Fibroblast of skin of left biceps (primary cell): ENCODE data around the gene CLCN5.

ENCODE experiments used
- DNase-seq, 2 experiments: peaks; one replicate each; pipeline ENCODE4 v3.0.0-alpha.2; 2013; ENCODE audit warnings: low read depth in 2 of 2

The CLCN5 gene

GRCh38 chrX:49934148-49934547 lies 11.8 kb downstream of the CLCN5 start:
- DNase-seq, result no peak

- no peak for DNase-seq
Observed at GRCh38 chrX:49934729-49935128, 12.3 kb downstream of the CLCN5 start.

- DNase-seq, result no peak
Observed at GRCh38 chrX:49947781-49948180, 25.4 kb downstream of the CLCN5 start.

- no peak for DNase-seq
Observed at GRCh38 chrX:49949961-49950360, 27.6 kb downstream of the CLCN5 start.

- DNase-seq, result no peak
Observed at GRCh38 chrX:49951524-49952193, 29.3 kb downstream of the CLCN5 start.

- no peak for DNase-seq
Observed at GRCh38 chrX:49956313-49956712, 33.9 kb downstream of the CLCN5 start.

- DNase-seq, result no peak
Observed at GRCh38 chrX:49958727-49959485, 36.5 kb downstream of the CLCN5 start.

- DNase-seq, result no peak
Observed at GRCh38 chrX:49959602-49960001, 37.2 kb downstream of the CLCN5 start.

GRCh38 chrX:49960061-49960460 lies 37.7 kb downstream of the CLCN5 start:
- no peak for DNase-seq

GRCh38 chrX:49970674-49971073 lies 48.3 kb downstream of the CLCN5 start:
- no peak for DNase-seq

- no peak for DNase-seq
Observed at GRCh38 chrX:49972328-49972860, 50.0 kb downstream of the CLCN5 start.

- no peak for DNase-seq
Observed at GRCh38 chrX:49976682-49977197, 54.3 kb downstream of the CLCN5 start.

- no peak for DNase-seq
Observed at GRCh38 chrX:49977319-49978090, 55.1 kb downstream of the CLCN5 start.

GRCh38 chrX:49978176-49978575 lies 55.8 kb downstream of the CLCN5 start:
- no peak for DNase-seq

GRCh38 chrX:49986058-49986457 lies 63.7 kb downstream of the CLCN5 start:
- DNase-seq, result no peak

- no peak for DNase-seq
Observed at GRCh38 chrX:49987651-49988050, 65.3 kb downstream of the CLCN5 start.

- DNase-seq, result no peak
Observed at GRCh38 chrX:49988143-49988542, 65.7 kb downstream of the CLCN5 start.

GRCh38 chrX:49991758-49992157 lies 69.4 kb downstream of the CLCN5 start:
- no peak for DNase-seq

GRCh38 chrX:49992853-49993252 lies 70.5 kb downstream of the CLCN5 start:
- no peak for DNase-seq

- DNase-seq, result no peak
Observed at GRCh38 chrX:49993661-49994060, 71.3 kb downstream of the CLCN5 start.

GRCh38 chrX:49995107-49995731 lies 72.8 kb downstream of the CLCN5 start:
- peak; percentile 36 to 37 for DNase-seq
